Body of pancreas (tissue), 4 donors: ENCODE results near the gene NOTUM.

Source experiments
- CTCF ChIP-seq, 7 experiments: fragments of 450-650 bp in 4 of 7; fragments of 200-600 bp in 3 of 7; sonication (generic) in 3 of 7; IDR thresholded peaks; one replicate each; pipeline ENCODE4 v1.5.1; 2016 to 2019; ENCODE audit warnings: antibody characterized with exemption in 7 of 7
- POLR2A ChIP-seq, 3 donors: fragments of 450-650 bp; IDR thresholded peaks; one replicate each; pipeline ENCODE4 v1.6.1; 2016; ENCODE audit warnings: antibody characterized with exemption in 3 of 3, mild to moderate bottlenecking in 2 of 3

- TF ChIP-seq CTCF (IDR thresholded peaks at IDR 0.05) (no peak), POLR2A (IDR thresholded peaks at IDR 0.05) (no peak)
Measured at GRCh38 chr17:82008258-82008940, 47.4 kb upstream of the NOTUM start.
